ENCODE measurements around the gene PLN. TPM values are rescaled to one million over a fixed set of nuclear protein-coding genes. Genes with fewer than 3 reads are reported as not detected.

PLN gene
- total and polyA plus RNA-seq, 9 donors: 1.5 to 110 (median 18.0) TPM

DNA sequence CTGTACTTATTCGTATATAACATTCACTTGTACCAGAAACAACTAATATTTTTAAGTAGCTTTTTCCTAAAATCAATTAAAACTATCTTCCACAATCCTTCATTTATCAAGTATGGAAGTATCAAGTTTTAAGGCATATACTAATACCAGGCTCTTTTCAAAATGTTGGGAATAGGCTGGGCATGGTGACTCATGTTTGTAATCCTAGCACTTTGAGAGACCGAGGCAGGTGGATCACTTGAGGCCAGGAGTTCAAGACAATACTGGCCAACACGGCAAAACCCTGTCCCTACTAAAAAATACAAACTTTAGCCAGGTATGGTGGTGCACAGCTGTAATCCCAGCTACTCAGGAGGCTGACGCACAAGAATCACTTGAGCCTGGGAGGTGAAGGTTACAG lies 25.7 kb upstream of the PLN start:
- H3K4me3 ChIP-seq: no peak overlapping the region
- no peaks in the 10 kb centered on the region for H3K9me3 ChIP-seq
- no peak for DNase-seq
- no peaks in the 10 kb centered on the region for H3K36me3 ChIP-seq
- peaks cover 6% of the 10 kb centered on the region for H3K4me1 ChIP-seq (ENCODE audit: insufficient read depth)
- no peak overlapping the region for H3K27ac ChIP-seq
- TF ChIP-seq POLR2A (IDR thresholded peaks at IDR 0.05): no peak
- no peak for TF ChIP-seq EP300 (IDR thresholded peaks at IDR 0.05)
- TF ChIP-seq, protein P1, sequence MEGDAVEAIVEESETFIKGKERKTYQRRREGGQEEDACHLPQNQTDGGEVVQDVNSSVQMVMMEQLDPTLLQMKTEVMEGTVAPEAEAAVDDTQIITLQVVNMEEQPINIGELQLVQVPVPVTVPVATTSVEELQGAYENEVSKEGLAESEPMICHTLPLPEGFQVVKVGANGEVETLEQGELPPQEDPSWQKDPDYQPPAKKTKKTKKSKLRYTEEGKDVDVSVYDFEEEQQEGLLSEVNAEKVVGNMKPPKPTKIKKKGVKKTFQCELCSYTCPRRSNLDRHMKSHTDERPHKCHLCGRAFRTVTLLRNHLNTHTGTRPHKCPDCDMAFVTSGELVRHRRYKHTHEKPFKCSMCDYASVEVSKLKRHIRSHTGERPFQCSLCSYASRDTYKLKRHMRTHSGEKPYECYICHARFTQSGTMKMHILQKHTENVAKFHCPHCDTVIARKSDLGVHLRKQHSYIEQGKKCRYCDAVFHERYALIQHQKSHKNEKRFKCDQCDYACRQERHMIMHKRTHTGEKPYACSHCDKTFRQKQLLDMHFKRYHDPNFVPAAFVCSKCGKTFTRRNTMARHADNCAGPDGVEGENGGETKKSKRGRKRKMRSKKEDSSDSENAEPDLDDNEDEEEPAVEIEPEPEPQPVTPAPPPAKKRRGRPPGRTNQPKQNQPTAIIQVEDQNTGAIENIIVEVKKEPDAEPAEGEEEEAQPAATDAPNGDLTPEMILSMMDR (IDR thresholded peaks at IDR 0.05): no peak
- WGBS, 3 donors: 97 to 98% (median 98%) methylated on average over 4 of the region's 4 CpGs
- no peaks in the 10 kb centered on the region for H3K27me3 ChIP-seq
- intact Hi-C loops (cut with DNase I): no loop called here

DNA sequence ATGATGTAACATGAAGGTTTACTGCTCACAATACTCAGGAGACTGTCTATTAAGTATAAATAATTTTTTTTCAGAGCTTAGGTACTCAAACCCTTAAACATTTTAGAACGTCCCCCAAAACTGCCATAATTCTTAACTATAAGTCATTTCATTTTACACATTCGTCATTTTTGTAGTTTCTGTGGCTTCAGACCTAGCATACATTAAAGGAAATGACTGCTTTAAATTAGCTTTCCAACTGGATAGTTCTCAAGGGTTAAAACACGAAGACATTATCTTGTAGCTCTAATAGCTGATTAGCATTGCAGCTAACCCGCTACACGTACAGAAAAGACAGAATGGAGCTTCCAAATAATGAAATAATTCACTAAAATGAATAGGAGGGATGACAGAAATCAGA lies 24.9 kb upstream of the PLN start:
- intact Hi-C loops (cut with DNase I): no loop called here
- no peaks in the 10 kb centered on the region for H3K36me3 ChIP-seq

GRCh38 chr6:118524686-118525085 lies 23.4 kb upstream of the PLN start:
- H3K27ac ChIP-seq: no peak overlapping the region
- H3K4me1 ChIP-seq (ENCODE audit: insufficient read depth): peaks cover 6% of the 10 kb centered on the region
- intact Hi-C loops (cut with DNase I): no loop called here
- no peaks in the 10 kb centered on the region for H3K36me3 ChIP-seq
- H3K9me3 ChIP-seq: no peaks in the 10 kb centered on the region
- no peak for DNase-seq
- TF ChIP-seq POLR2A (IDR thresholded peaks at IDR 0.05) (no peak), EP300 (IDR thresholded peaks at IDR 0.05) (no peak)
- TF ChIP-seq, protein P1 (IDR thresholded peaks at IDR 0.05): no peak
- no peak overlapping the region for H3K4me3 ChIP-seq
- 79 to 80% (median 79%) methylated on average over 2 of the region's 2 CpGs for WGBS, 3 donors
- no peaks in the 10 kb centered on the region for H3K27me3 ChIP-seq

More for the DNA sequence above, 24.9 kb upstream of the PLN start:
- DNase-seq: no peak
- H3K4me3 ChIP-seq: no peak overlapping the region
- no peaks in the 10 kb centered on the region for H3K9me3 ChIP-seq
- no peak overlapping the region for H3K27ac ChIP-seq
- TF ChIP-seq EP300 (IDR thresholded peaks at IDR 0.05) (no peak), POLR2A (IDR thresholded peaks at IDR 0.05) (no peak)
- TF ChIP-seq, protein P1 (IDR thresholded peaks at IDR 0.05): no peak
- WGBS, 3 donors: 87 to 90% (median 89%) methylated on average over 5 of the region's 5 CpGs
- H3K27me3 ChIP-seq: no peaks in the 10 kb centered on the region
- peaks cover 6% of the 10 kb centered on the region for H3K4me1 ChIP-seq (ENCODE audit: insufficient read depth)

DNA sequence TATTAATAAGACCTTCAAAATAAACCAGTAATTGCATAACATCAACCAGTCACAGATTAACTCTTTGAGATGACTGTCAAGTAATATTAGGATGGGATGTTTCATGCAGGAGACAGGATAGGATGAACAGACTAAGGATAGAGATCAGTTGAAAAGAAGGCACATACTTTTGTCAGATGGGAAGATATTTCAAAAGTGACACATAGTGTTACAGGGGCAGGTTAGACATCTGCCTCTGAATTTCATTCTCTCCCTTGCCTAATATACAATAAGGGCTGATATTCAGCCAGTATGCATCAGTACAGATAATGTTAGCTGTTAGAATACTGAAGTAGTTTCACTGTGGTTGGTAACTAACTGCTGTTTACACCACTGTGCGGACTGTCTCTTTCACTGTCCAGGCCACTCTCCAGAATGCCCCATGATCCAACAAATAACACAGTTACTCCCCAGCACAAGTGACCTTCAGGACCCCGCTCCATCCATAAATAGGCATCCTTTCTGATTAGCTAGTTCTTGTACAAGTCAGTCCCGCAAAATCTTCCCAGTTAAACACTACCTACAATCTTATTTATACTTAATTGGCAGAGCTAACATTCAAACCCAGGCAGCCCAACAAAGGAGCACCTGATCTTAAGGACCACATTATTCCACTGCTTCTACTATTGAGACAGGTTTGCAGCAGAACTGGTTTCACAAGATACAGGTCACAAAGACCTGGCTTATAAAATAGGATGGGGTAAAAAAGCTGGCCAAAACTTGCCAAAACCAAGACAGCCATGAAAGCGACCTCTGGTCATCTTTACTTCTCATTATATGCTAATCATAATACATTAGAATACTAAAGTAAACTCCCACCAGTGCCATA lies 21.9 kb upstream of the PLN start:
- intact Hi-C loops (cut with DNase I): no loop called here
- H3K4me1 ChIP-seq (ENCODE audit: insufficient read depth): peaks cover 6% of the 10 kb centered on the region
- TF ChIP-seq EP300 (IDR thresholded peaks at IDR 0.05) (no peak), POLR2A (IDR thresholded peaks at IDR 0.05) (no peak)
- TF ChIP-seq, protein P1 (IDR thresholded peaks at IDR 0.05): no peak
- DNase-seq: no peak
- H3K27me3 ChIP-seq: no peaks in the 10 kb centered on the region
- H3K4me3 ChIP-seq: no peak overlapping the region
- H3K27ac ChIP-seq: no peak overlapping the region
- 53 to 69% (median 60%) methylated on average over 4 of the region's 4 CpGs for WGBS, 3 donors
- no peaks in the 10 kb centered on the region for H3K36me3 ChIP-seq
- no peaks in the 10 kb centered on the region for H3K9me3 ChIP-seq

All from ovary (tissue), 9 donors.